ENCODE results near the gene PHLDB2.

DNA sequence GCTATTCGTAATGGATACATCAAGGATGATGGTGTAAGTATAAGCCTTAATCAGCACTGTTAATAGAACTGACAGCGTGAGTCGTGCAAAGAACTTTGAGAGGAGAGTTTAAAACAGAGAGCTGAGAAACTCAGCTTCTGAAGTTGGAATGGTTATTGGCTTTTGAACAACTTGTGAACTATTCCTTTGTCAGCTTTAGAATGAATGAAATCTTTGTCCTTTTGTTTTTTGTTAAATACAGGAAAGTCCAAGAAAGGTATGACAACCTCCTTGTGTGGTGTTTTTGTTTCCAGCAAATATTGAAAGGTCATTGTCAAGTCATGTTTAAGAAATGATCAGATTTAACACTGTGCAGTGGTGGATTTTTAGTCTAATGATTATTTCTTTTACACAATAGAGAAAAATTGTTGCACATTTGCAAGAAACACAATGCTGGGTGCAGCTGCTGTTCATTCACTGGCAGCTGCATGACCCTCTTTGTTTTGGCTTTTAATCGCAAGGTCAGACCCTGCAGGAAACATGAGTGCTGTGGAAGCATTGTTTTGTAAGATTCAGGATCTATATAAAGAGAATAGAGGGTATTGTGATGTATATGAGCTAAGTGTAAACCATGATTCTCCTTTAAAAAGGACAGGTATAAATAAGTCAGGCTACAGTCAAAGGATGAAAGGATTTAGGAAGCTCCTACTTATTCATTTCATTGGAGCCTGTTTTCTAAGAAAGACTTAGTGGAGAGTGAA, 98.1 kb downstream of the PHLDB2 start:
- TF ChIP-seq EZH2 (IDR thresholded peaks at IDR 0.05; ENCODE audit: low read length, unreplicated experiment) (no peak), EZH2phosphoT487 (IDR thresholded peaks at IDR 0.05; ENCODE audit: borderline replicate concordance, low read length) (no peak)
- TF ChIP-seq, protein P1, sequence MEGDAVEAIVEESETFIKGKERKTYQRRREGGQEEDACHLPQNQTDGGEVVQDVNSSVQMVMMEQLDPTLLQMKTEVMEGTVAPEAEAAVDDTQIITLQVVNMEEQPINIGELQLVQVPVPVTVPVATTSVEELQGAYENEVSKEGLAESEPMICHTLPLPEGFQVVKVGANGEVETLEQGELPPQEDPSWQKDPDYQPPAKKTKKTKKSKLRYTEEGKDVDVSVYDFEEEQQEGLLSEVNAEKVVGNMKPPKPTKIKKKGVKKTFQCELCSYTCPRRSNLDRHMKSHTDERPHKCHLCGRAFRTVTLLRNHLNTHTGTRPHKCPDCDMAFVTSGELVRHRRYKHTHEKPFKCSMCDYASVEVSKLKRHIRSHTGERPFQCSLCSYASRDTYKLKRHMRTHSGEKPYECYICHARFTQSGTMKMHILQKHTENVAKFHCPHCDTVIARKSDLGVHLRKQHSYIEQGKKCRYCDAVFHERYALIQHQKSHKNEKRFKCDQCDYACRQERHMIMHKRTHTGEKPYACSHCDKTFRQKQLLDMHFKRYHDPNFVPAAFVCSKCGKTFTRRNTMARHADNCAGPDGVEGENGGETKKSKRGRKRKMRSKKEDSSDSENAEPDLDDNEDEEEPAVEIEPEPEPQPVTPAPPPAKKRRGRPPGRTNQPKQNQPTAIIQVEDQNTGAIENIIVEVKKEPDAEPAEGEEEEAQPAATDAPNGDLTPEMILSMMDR (conservative IDR thresholded peaks at IDR 0.05; ENCODE audit: low read depth, low read length) = no peak

Data from PC-3 (cell line).